Testis (tissue), 2 donors: ENCODE data around the gene USP2.
"Not testable (repeated sequence)": the region's sequence is repeated elsewhere in the genome, so short reads cannot be mapped to it uniquely, and the experiment has no call there.

Experiments
- CTCF ChIP-seq, 3 experiments: fragments of 450-650 bp in 2 of 3; fragments of 200-600 bp in 1 of 3; sonication (generic) in 1 of 3; IDR thresholded peaks; one replicate each; pipeline ENCODE4 v1.5.1; 2016 to 2019; ENCODE audit warnings: antibody characterized with exemption in 3 of 3, mild to moderate bottlenecking in 2 of 3, moderate library complexity in 1 of 3
- POLR2A ChIP-seq: fragments of 450-650 bp; IDR thresholded peaks from one replicate; pipeline ENCODE4 v1.6.1; 2017; ENCODE audit warnings: antibody characterized with exemption, mild to moderate bottlenecking, moderate library complexity

- TF ChIP-seq CTCF (IDR thresholded peaks at IDR 0.05); POLR2A: not testable (repeated sequence)
These were observed 24.0 kb upstream of the USP2 start for GRCh38 chr11:119405448-119405847.
